CD4-positive, alpha-beta T cell treated with Interleukin-17A for 1 hour (primary cell): ENCODE data around the gene AP1G1.
"Not testable (repeated sequence)": the region's sequence is repeated elsewhere in the genome, so short reads cannot be mapped to it uniquely, and the experiment has no call there.

Experiments
- DNase-seq: peaks from one replicate; pipeline ENCODE4 v3.0.0-alpha.2; 2020

The AP1G1 gene

GRCh38 chr16:71693164-71693563 is 115.5 kb downstream of the AP1G1 start:
- DNase-seq, result no peak

DNA sequence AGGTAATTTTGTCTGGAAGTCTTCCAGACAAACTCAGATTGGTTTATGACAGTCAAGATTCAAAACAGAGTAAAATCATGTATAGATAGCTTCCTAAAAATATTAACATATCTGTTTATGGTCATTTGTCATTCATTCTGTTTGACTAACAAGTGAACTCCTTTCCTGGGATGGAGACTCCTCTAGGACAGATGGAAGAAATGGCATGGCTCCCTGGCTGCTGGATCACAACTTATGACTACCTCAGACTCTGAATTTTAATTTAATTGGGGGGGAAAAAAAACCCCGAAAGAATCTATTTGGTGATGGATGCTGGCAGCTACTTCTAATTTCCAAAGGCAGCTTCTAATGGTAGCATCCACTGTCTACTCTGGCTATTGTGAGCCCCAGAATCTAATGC is 118.7 kb downstream of the AP1G1 start:
- no peak for DNase-seq

GRCh38 chr16:71687861-71688260 is 120.8 kb downstream of the AP1G1 start:
- DNase-seq, result no peak

- DNase-seq, result not testable (repeated sequence)
Measured at GRCh38 chr16:71684280-71684679, 124.4 kb downstream of the AP1G1 start.

- DNase-seq, result no peak
Measured at GRCh38 chr16:71681360-71681759, 127.3 kb downstream of the AP1G1 start.
